Naive thymus-derived CD4-positive, alpha-beta T cell (primary cell): ENCODE measurements around the gene BANF2. TPM values are rescaled to one million over a fixed set of nuclear protein-coding genes. Genes with fewer than 3 reads are reported as not detected.
"Not testable (repeated sequence)": the region's sequence is repeated elsewhere in the genome, so short reads cannot be mapped to it uniquely, and the experiment has no call there.

ENCODE experiments used
- ATAC-seq: fragments of 150-1000 bp; cut with Tn5 transposase; 2 replicates; pipeline ENCODE4 v1.10.0; 2021; ENCODE audit warnings: mild to moderate bottlenecking, moderate library complexity
- CTCF ChIA-PET: fragments of 350-600 bp; sonication (Branson Sonifier 250); formaldehyde crosslinking; loops from one replicate; lab custom pipeline; 2021; ENCODE audit warnings: antibody characterized with exemption; lab: Charles Lee
- POLR2A ChIA-PET: fragments of 350-600 bp; sonication (Branson Sonifier 250); formaldehyde crosslinking; loops from one replicate; lab custom pipeline; 2021; ENCODE audit warnings: antibody characterized with exemption, inconsistent platforms; lab: Charles Lee
- DNase-seq, 9 donors: peaks; one replicate each; pipeline versions ENCODE4 v3.0.0 to v3.0.0-alpha.2; 2020 to 2022; ENCODE audit warnings: mixed read lengths in 1 of 9
- H3K27ac ChIP-seq: one replicate; pipeline ENCODE4 v1.7.0; 2013; ENCODE audit warnings: mild to moderate bottlenecking, low read depth, low read length, moderate library complexity
- H3K27me3 ChIP-seq, 2 donors: one replicate each; pipeline ENCODE4 v1.7.0; 2013; ENCODE audit warnings: low read length in 2 of 2, mild to moderate bottlenecking in 2 of 2, moderate library complexity in 2 of 2; ENCODE audit not compliant: control insufficient read depth in 2 of 2, insufficient read depth in 2 of 2
- H3K36me3 ChIP-seq, 3 experiments: 1 replicate in 2 of 3; 2 replicates in 1 of 3; pipeline ENCODE4 v1.7.0; 2013; ENCODE audit warnings: low read length in 3 of 3, mild to moderate bottlenecking in 3 of 3, moderate library complexity in 1 of 3; ENCODE audit not compliant: insufficient read depth in 3 of 3, control insufficient read depth in 2 of 3
- H3K4me1 ChIP-seq, 2 donors: one replicate each; pipeline ENCODE4 v1.7.0; 2013; ENCODE audit warnings: low read length in 2 of 2, mild to moderate bottlenecking in 2 of 2, moderate library complexity in 1 of 2; ENCODE audit not compliant: control insufficient read depth in 2 of 2, insufficient read depth in 2 of 2
- H3K4me3 ChIP-seq: 2 replicates; pipeline ENCODE4 v1.7.0; 2013; ENCODE audit warnings: mild to moderate bottlenecking, low read length
- H3K9me3 ChIP-seq, 3 experiments: 1 replicate in 2 of 3; 2 replicates in 1 of 3; pipeline ENCODE4 v1.7.0; 2013; ENCODE audit warnings: low read length in 3 of 3; ENCODE audit not compliant: control insufficient read depth in 2 of 3
- H3K27ac Mint-ChIP-seq, 9 donors: one replicate each; pipeline ENCODE4 v1.8.0; 2020 to 2022; ENCODE audit warnings: mixed read lengths in 9 of 9, mild to moderate bottlenecking in 8 of 9, moderate library complexity in 5 of 9, inconsistent platforms in 2 of 9
- H3K27me3 Mint-ChIP-seq, 5 donors: one replicate each; pipeline ENCODE4 v1.8.0; 2021 to 2022; ENCODE audit warnings: mixed read lengths in 5 of 5, mild to moderate bottlenecking in 1 of 5
- H3K36me3 Mint-ChIP-seq, 5 donors: one replicate each; pipeline ENCODE4 v1.8.0; 2020 to 2022; ENCODE audit warnings: mixed read lengths in 5 of 5, mild to moderate bottlenecking in 3 of 5, inconsistent platforms in 1 of 5
- H3K4me1 Mint-ChIP-seq, 7 donors: one replicate each; pipeline ENCODE4 v1.8.0; 2020 to 2022; ENCODE audit warnings: mixed read lengths in 7 of 7, mild to moderate bottlenecking in 3 of 7, inconsistent platforms in 1 of 7
- H3K4me3 Mint-ChIP-seq, 10 donors: one replicate each; pipeline ENCODE4 v1.8.0; 2020 to 2022; ENCODE audit warnings: mild to moderate bottlenecking in 10 of 10, mixed read lengths in 10 of 10, moderate library complexity in 6 of 10, inconsistent platforms in 2 of 10
- H3K9me3 Mint-ChIP-seq, 11 donors: one replicate each; pipeline ENCODE4 v1.8.0; 2020 to 2022; ENCODE audit warnings: mixed read lengths in 11 of 11, mild to moderate bottlenecking in 4 of 11, inconsistent platforms in 1 of 11, moderate library complexity in 1 of 11
- intact Hi-C, 2 donors: fragments of 100-400 bp; cut with micrococcal nuclease; formaldehyde crosslinking; loops; one replicate each; pipeline ENCODE4 v1.15.1; 2023
- polyA plus RNA-seq, 2 donors: library from polyadenylated mRNA; unstranded; fragments of 300-500 nt; fragmentation: Illumina TruSeq; gene quantifications; one replicate each; pipeline ENCODE4 v1.2.3, GENCODE V29; 2021
- total RNA-seq, 6 experiments: library from RNA in 5 of 6; stranded (reverse) in 5 of 6; gene quantifications; 1 replicate in 5 of 6; 2 replicates in 1 of 6; pipeline ENCODE4 v1.2.3 and lab custom pipeline; 2021 to 2026

Gene BANF2
- total and polyA plus RNA-seq, 7 experiments from 2014 or later: not detected

GRCh38 chr20:17765584-17765983 is 65.8 kb downstream of the BANF2 start:
- Mint-ChIP-seq H3K36me3 (no peaks in the 10 kb centered on the region), H3K27ac (no peak overlapping the region), H3K9me3 (peaks cover 0 to under 1% (median 0%) of the 10 kb centered on the region in 11 donors), H3K27me3 (peaks cover 2 to 14% (median 12%) of the 10 kb centered on the region in 5 donors), H3K4me1 (peaks cover 0 to 3% (median 0%) of the 10 kb centered on the region in 7 donors), H3K4me3 (no peak overlapping the region)
- ATAC-seq: no peak
- Histone ChIP-seq H3K36me3 (no peaks in the 10 kb centered on the region), H3K4me3 (no peak overlapping the region), H3K9me3 (no peaks in the 10 kb centered on the region), H3K4me1 (no peaks in the 10 kb centered on the region), H3K27me3 (no peaks in the 10 kb centered on the region), H3K27ac (no peak overlapping the region)
- intact Hi-C loops: no loop called here
- ChIA-PET CTCF (no interaction called here), POLR2A (no interaction called here)
- DNase-seq: no peak

GRCh38 chr20:17766226-17766625 is 66.5 kb downstream of the BANF2 start:
- POLR2A ChIA-PET: no interaction called here
- no peak for DNase-seq

GRCh38 chr20:17767624-17768023 is 67.9 kb downstream of the BANF2 start:
- POLR2A ChIA-PET: no interaction called here
- Histone ChIP-seq H3K36me3 (no peaks in the 10 kb centered on the region), H3K4me1 (no peaks in the 10 kb centered on the region), H3K9me3 (no peaks in the 10 kb centered on the region), H3K27ac (no peak overlapping the region), H3K27me3 (no peaks in the 10 kb centered on the region), H3K4me3 (no peak overlapping the region)
- H3K36me3 Mint-ChIP-seq: no peaks in the 10 kb centered on the region
- H3K4me3 Mint-ChIP-seq: no peak overlapping the region
- no peaks in the 10 kb centered on the region for H3K9me3 Mint-ChIP-seq
- no peak for ATAC-seq
- intact Hi-C loops: no loop called here
- CTCF ChIA-PET: no interaction called here
- peaks cover 0 to 3% (median 0%) of the 10 kb centered on the region in 7 donors for H3K4me1 Mint-ChIP-seq
- no peak overlapping the region for H3K27ac Mint-ChIP-seq
- H3K27me3 Mint-ChIP-seq: peaks cover 4 to 16% (median 12%) of the 10 kb centered on the region in 5 donors
- DNase-seq: no peak

More at GRCh38 chr20:17766226-17766625, 66.5 kb downstream of the BANF2 start:
- H3K4me3 ChIP-seq: no peak overlapping the region
- Mint-ChIP-seq H3K9me3 (no peaks in the 10 kb centered on the region), H3K27me3 (peaks cover 2 to 14% (median 12%) of the 10 kb centered on the region in 5 donors), H3K36me3 (no peaks in the 10 kb centered on the region), H3K4me3 (no peak overlapping the region), H3K27ac (no peak overlapping the region), H3K4me1 (peaks cover 0 to 3% (median 0%) of the 10 kb centered on the region in 7 donors)
- CTCF ChIA-PET: no interaction called here
- H3K9me3 ChIP-seq: no peaks in the 10 kb centered on the region
- no peaks in the 10 kb centered on the region for H3K36me3 ChIP-seq
- H3K4me1 ChIP-seq: no peaks in the 10 kb centered on the region
- H3K27me3 ChIP-seq: no peaks in the 10 kb centered on the region
- ATAC-seq: no peak
- intact Hi-C loops: no loop called here
- no peak overlapping the region for H3K27ac ChIP-seq

- ATAC-seq: no peak
- Mint-ChIP-seq H3K4me3 (no peak overlapping the region), H3K27me3 (peaks cover 4 to 19% (median 5%) of the 10 kb centered on the region in 5 donors), H3K27ac (no peak overlapping the region), H3K9me3 (no peaks in the 10 kb centered on the region), H3K4me1 (peaks cover 0 to 1% (median 0%) of the 10 kb centered on the region in 7 donors), H3K36me3 (no peaks in the 10 kb centered on the region)
- no peak overlapping the region for H3K4me3 ChIP-seq
- CTCF ChIA-PET: no interaction called here
- H3K27ac ChIP-seq: no peak overlapping the region
- DNase-seq: no peak
- H3K9me3 ChIP-seq: no peaks in the 10 kb centered on the region
- H3K36me3 ChIP-seq: no peaks in the 10 kb centered on the region
- no peaks in the 10 kb centered on the region for H3K4me1 ChIP-seq
- POLR2A ChIA-PET: no interaction called here
- H3K27me3 ChIP-seq: no peaks in the 10 kb centered on the region
- intact Hi-C loops: no loop called here
Observed at GRCh38 chr20:17768271-17768670, 68.5 kb downstream of the BANF2 start.

GRCh38 chr20:17769716-17770115 is 70.0 kb downstream of the BANF2 start:
- H3K4me1 ChIP-seq, H3K27ac ChIP-seq, H3K36me3 ChIP-seq, H3K36me3 Mint-ChIP-seq, H3K9me3 Mint-ChIP-seq, POLR2A ChIA-PET, intact Hi-C loops, H3K4me3 ChIP-seq, H3K27ac Mint-ChIP-seq, H3K9me3 ChIP-seq, ATAC-seq, H3K4me1 Mint-ChIP-seq, H3K4me3 Mint-ChIP-seq, H3K27me3 ChIP-seq, DNase-seq: not testable (repeated sequence)
- H3K27me3 Mint-ChIP-seq: peaks cover 4 to 23% (median 6%) of the 10 kb centered on the region in 5 donors
- CTCF ChIA-PET: interaction anchor here (0.7 kb wide), 1 partner anchor 281 kb away, joined by 3 read pairs; no protein-coding TSS in a partner anchor

GRCh38 chr20:17771206-17772004 is 71.6 kb downstream of the BANF2 start:
- no peaks in the 10 kb centered on the region for H3K4me1 Mint-ChIP-seq
- Histone ChIP-seq H3K4me3 (no peak overlapping the region), H3K9me3 (no peaks in the 10 kb centered on the region), H3K4me1 (no peaks in the 10 kb centered on the region), H3K27me3 (no peaks in the 10 kb centered on the region), H3K36me3 (no peaks in the 10 kb centered on the region), H3K27ac (no peak overlapping the region)
- ChIA-PET CTCF (no interaction called here), POLR2A (no interaction called here)
- no peak overlapping the region for H3K27ac Mint-ChIP-seq
- H3K9me3 Mint-ChIP-seq: no peaks in the 10 kb centered on the region
- DNase-seq (no peak), ATAC-seq (no peak)
- H3K27me3 Mint-ChIP-seq: peaks cover 4 to 20% (median 6%) of the 10 kb centered on the region in 5 donors
- intact Hi-C loops: no loop called here
- no peaks in the 10 kb centered on the region for H3K36me3 Mint-ChIP-seq
- H3K4me3 Mint-ChIP-seq: no peak overlapping the region

- ChIA-PET POLR2A (no interaction called here), CTCF (no interaction called here)
- DNase-seq: no peak
- no peaks in the 10 kb centered on the region for H3K27me3 ChIP-seq
- ATAC-seq: no peak
- no peak overlapping the region for H3K4me3 ChIP-seq
- H3K36me3 Mint-ChIP-seq: no peaks in the 10 kb centered on the region
- H3K4me1 ChIP-seq: no peaks in the 10 kb centered on the region
- no peak overlapping the region for H3K27ac ChIP-seq
- H3K27ac Mint-ChIP-seq: no peak overlapping the region
- intact Hi-C loops: no loop called here
- H3K27me3 Mint-ChIP-seq: peaks cover 2 to 16% (median 6%) of the 10 kb centered on the region in 5 donors
- peaks cover 0 to under 1% (median 0%) of the 10 kb centered on the region in 11 donors for H3K9me3 Mint-ChIP-seq
- H3K4me3 Mint-ChIP-seq: no peak overlapping the region
- H3K36me3 ChIP-seq: no peaks in the 10 kb centered on the region
- no peaks in the 10 kb centered on the region for H3K4me1 Mint-ChIP-seq
- no peaks in the 10 kb centered on the region for H3K9me3 ChIP-seq
Observed at GRCh38 chr20:17772005-17772343, 72.2 kb downstream of the BANF2 start.
